HL-60 (cell line): ENCODE measurements around the gene CCDC117.
A peak's percentile ranks its signal among the peaks of the same experiment; 100 is the strongest.

Experiments
- DNase-seq, 2 experiments: peaks; one replicate each; pipeline ENCODE4 v3.0.0-alpha.2; 2010 to 2020; ENCODE audit warnings: low read depth in 1 of 2, low spot score in 1 of 2
- H3K27ac ChIP-seq: fragments of 250-450 bp; sonication (Bioruptor Pico); replicated peaks from 2 replicates; pipeline ENCODE4 v1.5.1; 2020; ENCODE audit warnings: mild to moderate bottlenecking, moderate library complexity
- H3K27me3 ChIP-seq: fragments of 250-450 bp; sonication (Bioruptor Pico); 2 replicates; pipeline ENCODE4 v1.5.1; 2021; ENCODE audit warnings: mild to moderate bottlenecking, moderate library complexity; ENCODE audit not compliant: insufficient read depth, poor library complexity, severe bottlenecking
- H3K4me3 ChIP-seq: replicated peaks from 2 replicates; pipeline ENCODE4 v1.5.1; 2011; ENCODE audit warnings: mild to moderate bottlenecking, control low read depth, low read length; ENCODE audit not compliant: insufficient read depth
- CTCF ChIP-seq: IDR thresholded peaks from one replicate; pipeline ENCODE4 v1.5.1; 2011; ENCODE audit warnings: low read length, control low read depth, inconsistent platforms; ENCODE audit not compliant: insufficient read depth
- GABPA ChIP-seq: IDR thresholded peaks from 2 replicates; pipeline ENCODE4 v1.6.1; 2012; ENCODE audit warnings: low read depth
- POLR2AphosphoS5 ChIP-seq: IDR thresholded peaks from 2 replicates; pipeline ENCODE4 v1.6.1; 2012; ENCODE audit warnings: low read depth
- REST ChIP-seq: IDR thresholded peaks from 2 replicates; pipeline ENCODE4 v1.6.1; 2012; ENCODE audit warnings: low read depth; ENCODE audit not compliant: insufficient replicate concordance
- SPI1 ChIP-seq: IDR thresholded peaks from 2 replicates; pipeline ENCODE4 v1.6.1; 2012; ENCODE audit warnings: low read depth, mild to moderate bottlenecking, borderline replicate concordance

CCDC117 gene

GRCh38 chr22:28793976-28794584 lies 21.6 kb downstream of the CCDC117 start:
- Histone ChIP-seq H3K27me3 (no peaks in the 10 kb centered on the region), H3K4me3 (no peak overlapping the region), H3K27ac (no peak overlapping the region)
- no peak for DNase-seq
- no peak for TF ChIP-seq REST
- TF ChIP-seq SPI1, result no peak
- no peak; the same call in 1 of the 2 replicates for TF ChIP-seq POLR2AphosphoS5
- no peak for TF ChIP-seq CTCF
- no peak for TF ChIP-seq GABPA

- no peak for DNase-seq
- Histone ChIP-seq H3K27me3 (no peaks in the 10 kb centered on the region), H3K4me3 (no peak overlapping the region), H3K27ac (no peak overlapping the region)
- 0 out of 2 replicates have a peak, but pooled peaks have one; percentile 17 for TF ChIP-seq POLR2AphosphoS5
- TF ChIP-seq GABPA, result no peak
Observed at GRCh38 chr22:28795071-28795693, 22.7 kb downstream of the CCDC117 start.

GRCh38 chr22:28795932-28796856 lies 23.7 kb downstream of the CCDC117 start:
- no peak for DNase-seq
- no peak for TF ChIP-seq GABPA
- TF ChIP-seq SPI1, result no peak
- TF ChIP-seq POLR2AphosphoS5, result no peak
- no peak for TF ChIP-seq REST
- no peak for TF ChIP-seq CTCF
- H3K27me3 ChIP-seq, result no peaks in the 10 kb centered on the region
- no peak overlapping the region; the same call in 1 of the 2 replicates for H3K27ac ChIP-seq
- no peak overlapping the region for H3K4me3 ChIP-seq
